Erythroblast (primary cell): Measurements from ENCODE around the gene HTRA2.

Experiments used
- GATA1 ChIP-seq: IDR thresholded peaks from 2 replicates; pipeline ENCODE4 v1.6.1; 2011; ENCODE audit warnings: low read depth, mild to moderate bottlenecking, control low read depth, low read length, moderate library complexity
- POLR2A ChIP-seq: IDR thresholded peaks from 2 replicates; pipeline ENCODE4 v1.6.1; 2011; ENCODE audit warnings: mild to moderate bottlenecking, low read length

DNA sequence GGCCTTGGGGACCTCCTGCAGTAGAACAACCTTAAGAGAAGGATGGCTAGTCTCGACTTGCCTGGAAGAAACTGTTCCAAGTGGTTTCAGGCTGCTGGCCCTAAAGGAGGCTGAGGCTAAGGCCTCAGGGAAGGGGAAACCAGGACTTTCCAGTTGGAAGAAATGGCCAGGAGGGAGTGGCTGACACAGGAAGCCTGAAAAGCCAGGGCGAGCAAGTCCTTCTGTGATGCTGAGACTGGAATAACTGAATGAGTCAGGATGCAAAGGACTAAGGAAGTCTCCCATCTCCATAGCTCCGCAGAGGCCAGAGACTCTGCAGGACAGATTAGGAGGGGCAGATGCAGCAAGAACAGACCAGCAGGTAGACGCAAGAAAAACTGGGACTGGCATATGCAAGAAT lies 7.4 kb downstream of the HTRA2 start:
- TF ChIP-seq POLR2A (no peak), GATA1 (no peak)
